NOMO-1 treated with dmso at 0.1 percent for 144 hours (cell line): ENCODE results near the gene OR51M1.
"Not testable (repeated sequence)": the region's sequence is repeated elsewhere in the genome, so short reads cannot be mapped to it uniquely, and the experiment has no call there.

Source experiments
- DNase-seq: peaks from one replicate; lab custom pipeline; 2025; ENCODE audit not compliant: unreplicated experiment; lab: John Stamatoyannopoulos, UW

OR51M1 gene

GRCh38 chr11:5383576-5383975, at the start of gene OR51M1:
Gene OR51M1, plus strand, starts transcription at chr11:5383812. Its CDS starts 5,587 bp downstream, at chr11:5389399.
- no peak for DNase-seq

GRCh38 chr11:5335170-5335569, 48.4 kb upstream of the OR51M1 start:
- no peak for DNase-seq

- no peak for DNase-seq
Observed at GRCh38 chr11:5336331-5336730, 47.3 kb upstream of the OR51M1 start.

- DNase-seq = not testable (repeated sequence)
Observed at GRCh38 chr11:5337253-5337652, 46.4 kb upstream of the OR51M1 start.

GRCh38 chr11:5339771-5340322, 43.8 kb upstream of the OR51M1 start:
- DNase-seq = no peak

GRCh38 chr11:5343474-5344335, 39.9 kb upstream of the OR51M1 start, which contains the start of gene OR51B5:
Gene OR51B5, minus strand, starts transcription at chr11:5343524. Its CDS starts 0 bp downstream, at chr11:5343524.
- DNase-seq = no peak

GRCh38 chr11:5345831-5346230, 37.8 kb upstream of the OR51M1 start:
- DNase-seq = no peak

GRCh38 chr11:5348551-5349194, 34.9 kb upstream of the OR51M1 start:
- DNase-seq = no peak

- DNase-seq = no peak
Observed at GRCh38 chr11:5349550-5349949, 34.1 kb upstream of the OR51M1 start.

GRCh38 chr11:5351208-5351607, 32.4 kb upstream of the OR51M1 start, which contains the start of gene OR51B6:
Gene OR51B6, plus strand, starts transcription at chr11:5351508. Its CDS starts 0 bp downstream, at chr11:5351508.
- DNase-seq = no peak

- DNase-seq = not testable (repeated sequence)
Observed at GRCh38 chr11:5356031-5356430, 27.6 kb upstream of the OR51M1 start.

- DNase-seq = no peak
Observed at GRCh38 chr11:5362017-5362625, 21.5 kb upstream of the OR51M1 start.

GRCh38 chr11:5363679-5364078, 19.9 kb upstream of the OR51M1 start:
- no peak for DNase-seq

- no peak for DNase-seq
Observed at GRCh38 chr11:5364214-5364613, 19.4 kb upstream of the OR51M1 start.

- not testable (repeated sequence) for DNase-seq
Observed at GRCh38 chr11:5366365-5366764, 17.2 kb upstream of the OR51M1 start.

GRCh38 chr11:5366856-5367255, 16.8 kb upstream of the OR51M1 start:
- no peak for DNase-seq

GRCh38 chr11:5367448-5368074, 16.1 kb upstream of the OR51M1 start:
- DNase-seq = no peak

GRCh38 chr11:5368502-5369043, 15.0 kb upstream of the OR51M1 start:
- DNase-seq = no peak

GRCh38 chr11:5369789-5370188, 13.8 kb upstream of the OR51M1 start:
- no peak for DNase-seq

GRCh38 chr11:5380740-5381342, 2.8 kb upstream of the OR51M1 start:
- DNase-seq = no peak
